ENCODE data around the gene GPA33.

The GPA33 gene

DNA sequence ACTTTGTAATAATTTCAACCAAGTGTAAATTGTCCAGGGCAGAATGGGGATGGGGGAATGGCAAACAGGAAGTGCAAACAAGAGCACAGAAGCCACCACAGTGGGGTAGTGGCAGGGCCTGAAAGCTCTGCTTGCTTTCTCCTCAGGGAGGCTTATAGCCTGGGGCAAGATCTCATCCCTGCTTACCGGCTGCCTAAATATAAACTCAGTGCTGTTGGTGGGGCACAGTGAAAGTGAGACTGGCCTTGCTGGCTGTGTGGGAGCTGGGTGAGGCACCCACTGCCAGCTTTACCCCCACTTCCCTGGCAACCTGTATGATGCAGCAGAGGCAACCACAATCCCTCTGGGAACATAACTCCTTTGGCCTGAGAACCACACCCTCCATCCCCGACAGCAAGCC lies 18.9 kb upstream of the GPA33 start:
- H3K27ac ChIP-seq = no peak overlapping the region

DNA sequence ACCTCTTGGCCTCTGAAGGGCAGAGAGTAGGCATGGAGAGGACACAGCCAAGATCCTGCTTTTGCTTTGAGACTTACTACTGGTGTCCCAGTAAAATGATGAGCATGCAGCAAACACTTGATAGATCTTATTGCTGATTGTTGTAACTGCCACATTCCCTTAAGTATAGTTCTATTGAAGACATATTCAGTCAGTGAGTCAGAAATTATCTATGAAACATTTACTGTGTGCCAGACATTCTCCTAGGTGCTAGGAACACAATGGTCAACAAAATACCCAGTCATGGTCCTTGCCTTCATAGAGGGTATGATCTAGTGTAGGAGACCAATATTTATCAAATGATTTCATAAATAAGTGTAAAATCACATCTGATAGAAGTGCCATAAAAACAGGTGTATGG lies 17.3 kb upstream of the GPA33 start:
- H3K27ac ChIP-seq = no peak overlapping the region
- TF ChIP-seq CTCF (IDR thresholded peaks at IDR 0.05) = no peak
- no peak overlapping the region for H3K4me3 ChIP-seq
- no peak for DNase-seq (ENCODE audit: low spot score)

More for the DNA sequence above, 18.9 kb upstream of the GPA33 start:
- TF ChIP-seq CTCF (IDR thresholded peaks at IDR 0.05) = no peak
- H3K4me3 ChIP-seq = no peak overlapping the region
- no peak for DNase-seq (ENCODE audit: low spot score)

GRCh38 chr1:167106119-167106461 lies 15.9 kb upstream of the GPA33 start:
- no peak for TF ChIP-seq CTCF (IDR thresholded peaks at IDR 0.05)
- no peak overlapping the region for H3K27ac ChIP-seq
- H3K4me3 ChIP-seq = no peak overlapping the region
- DNase-seq (ENCODE audit: low spot score) = no peak

DNA sequence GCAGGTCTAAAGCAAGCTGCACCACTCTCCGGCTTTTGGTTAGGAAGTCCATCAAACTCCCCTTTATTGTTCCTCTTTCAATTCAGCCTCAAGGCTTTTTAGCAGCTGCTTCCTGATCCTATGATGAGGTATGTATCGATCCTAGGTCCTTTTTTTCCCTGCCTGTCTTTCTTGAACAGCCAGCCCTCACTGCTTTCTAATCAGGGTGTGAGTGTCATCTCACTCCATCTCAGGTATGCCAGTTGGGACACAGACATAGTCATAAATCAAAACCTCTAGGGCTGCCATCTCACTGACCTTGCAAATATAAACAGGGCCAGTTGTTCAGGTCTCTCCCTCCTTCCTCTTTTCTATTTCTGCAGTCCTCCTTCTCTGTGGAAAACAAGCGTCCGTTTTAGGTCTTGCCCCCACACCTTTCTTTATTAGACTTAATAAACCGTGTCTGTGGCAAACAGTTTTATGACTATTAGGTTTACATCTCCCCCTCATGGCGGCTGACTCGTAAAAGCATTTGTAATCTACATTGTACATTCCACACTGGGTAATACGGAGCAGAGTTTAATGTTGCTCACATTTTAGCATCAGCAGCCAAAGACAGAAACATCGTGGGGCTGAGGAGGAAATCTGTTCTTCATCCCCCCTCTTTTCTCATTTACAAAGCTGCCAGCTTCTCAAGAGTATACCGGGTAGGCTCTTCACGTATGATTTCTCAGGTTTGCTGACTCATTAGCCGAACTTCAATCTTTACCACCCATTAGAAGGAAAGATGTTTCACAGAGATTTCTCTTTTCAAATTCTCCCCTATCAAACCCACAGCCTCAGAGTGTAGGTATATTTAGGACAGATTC lies 15.3 kb upstream of the GPA33 start:
- Histone ChIP-seq H3K4me3 (no peak overlapping the region), H3K27ac (no peak overlapping the region)
- DNase-seq (ENCODE audit: low spot score) = no peak
- no peak for TF ChIP-seq CTCF (IDR thresholded peaks at IDR 0.05)

GRCh38 chr1:167104256-167104633 lies 14.1 kb upstream of the GPA33 start:
- TF ChIP-seq CTCF (IDR thresholded peaks at IDR 0.05) = no peak
- H3K4me3 ChIP-seq = no peak overlapping the region
- no peak for DNase-seq (ENCODE audit: low spot score)
- no peak overlapping the region for H3K27ac ChIP-seq

GRCh38 chr1:167102906-167103573 lies 12.9 kb upstream of the GPA33 start:
- no peak overlapping the region for H3K27ac ChIP-seq
- no peak overlapping the region for H3K4me3 ChIP-seq
- no peak for DNase-seq (ENCODE audit: low spot score)
- TF ChIP-seq CTCF (IDR thresholded peaks at IDR 0.05) = no peak

DNA sequence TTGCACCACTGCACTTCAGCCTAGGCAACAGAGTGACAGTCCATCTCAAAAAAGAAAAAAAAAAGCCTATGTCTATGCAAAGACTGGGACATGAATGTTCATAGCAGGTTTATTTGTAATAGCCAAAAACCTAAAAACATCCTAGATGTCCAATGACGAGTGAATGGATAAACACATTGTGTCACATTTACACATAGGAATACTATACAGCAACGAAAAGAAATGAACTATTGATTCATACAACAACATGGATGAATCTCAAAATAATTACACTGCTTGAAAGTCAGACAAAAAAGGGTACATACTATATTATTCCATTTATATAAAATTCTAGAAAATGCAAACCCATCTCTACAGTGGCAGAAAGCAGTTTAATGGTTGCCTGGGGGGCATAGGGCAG lies 11.6 kb upstream of the GPA33 start:
- TF ChIP-seq CTCF (IDR thresholded peaks at IDR 0.05) = no peak
- no peak for DNase-seq (ENCODE audit: low spot score)
- H3K4me3 ChIP-seq = no peak overlapping the region
- no peak overlapping the region for H3K27ac ChIP-seq
